UCSD-AML1 (cell line): ENCODE results near the gene RGSL1.

Source experiments
- DNase-seq: peaks from one replicate; lab custom pipeline; 2025; ENCODE audit not compliant: unreplicated experiment; lab: John Stamatoyannopoulos, UW

The RGSL1 gene

GRCh38 chr1:182533896-182534295 lies 84.0 kb downstream of the RGSL1 start:
- DNase-seq, result no peak

DNA sequence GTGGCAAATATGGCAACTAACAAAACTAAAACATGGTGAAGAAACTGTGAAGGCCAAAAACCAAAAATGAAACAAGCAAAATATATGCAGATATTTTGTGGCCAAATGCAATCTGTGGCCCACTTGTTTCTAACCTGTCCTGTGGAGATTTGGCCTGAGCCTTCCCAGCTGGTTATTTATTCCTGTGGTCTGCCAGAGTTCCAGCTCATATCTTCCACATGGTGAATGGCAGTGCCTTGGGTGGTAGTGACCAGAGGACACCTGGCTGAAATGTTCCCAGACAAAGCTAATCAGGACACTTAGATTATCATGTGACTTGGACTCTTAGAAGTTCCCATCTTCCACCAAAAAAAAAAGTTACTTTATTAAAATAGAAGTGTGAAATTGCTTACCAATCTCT lies 99.4 kb downstream of the RGSL1 start:
- no peak for DNase-seq

GRCh38 chr1:182549811-182550210 lies 99.9 kb downstream of the RGSL1 start:
- no peak for DNase-seq

GRCh38 chr1:182552527-182552926 lies 102.6 kb downstream of the RGSL1 start:
- no peak for DNase-seq

GRCh38 chr1:182555493-182555892 lies 105.5 kb downstream of the RGSL1 start:
- no peak for DNase-seq

DNA sequence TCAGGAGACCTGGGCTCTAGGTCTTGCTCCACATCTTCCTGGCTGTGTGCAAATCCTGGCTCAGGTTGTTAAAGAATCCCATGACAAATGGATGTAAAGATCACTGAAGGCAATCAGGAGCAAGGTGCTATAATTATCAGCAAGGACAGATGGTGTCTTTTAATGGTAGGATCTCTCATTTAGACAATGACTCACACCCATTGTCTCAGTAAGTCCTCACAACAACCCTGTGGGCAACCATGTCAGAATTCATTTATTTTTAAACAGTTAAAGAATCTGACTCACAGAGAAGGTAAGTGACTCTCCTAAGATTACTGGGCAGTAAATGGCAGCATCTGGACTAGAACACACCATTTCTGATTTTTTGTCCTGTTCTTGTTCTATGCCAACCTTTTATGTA lies 106.3 kb downstream of the RGSL1 start:
- no peak for DNase-seq

DNA sequence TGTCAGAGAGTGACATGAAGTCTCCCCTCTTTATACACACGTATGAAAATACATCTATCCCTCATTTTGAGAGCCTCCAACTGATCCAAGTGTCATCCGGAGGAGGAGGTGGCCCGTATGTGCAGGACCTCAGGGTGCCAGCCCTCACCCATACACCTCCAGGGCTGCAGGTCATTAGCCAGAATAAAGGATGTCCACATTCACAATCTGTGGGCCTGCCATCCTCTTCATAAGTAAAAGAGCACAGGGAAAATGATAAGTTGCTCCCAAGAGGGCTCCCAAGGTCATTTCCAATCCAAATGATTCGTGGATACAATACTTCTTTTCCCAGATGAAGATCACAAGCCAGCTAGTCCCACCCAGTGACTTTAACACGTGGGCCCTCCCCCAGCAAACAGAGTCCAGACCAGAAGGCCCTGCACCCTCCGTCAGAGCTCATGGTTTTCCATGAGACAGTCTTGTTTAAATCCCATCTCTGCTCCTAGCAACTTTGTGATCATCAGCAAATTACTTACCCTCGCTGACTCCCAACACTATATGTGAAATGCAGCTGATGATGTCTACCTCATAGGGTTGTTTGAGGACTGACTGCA lies 110.5 kb downstream of the RGSL1 start:
- DNase-seq, result no peak

GRCh38 chr1:182561456-182561855 lies 111.5 kb downstream of the RGSL1 start:
- DNase-seq, result no peak

GRCh38 chr1:182563095-182563494 lies 113.1 kb downstream of the RGSL1 start:
- no peak for DNase-seq

DNA sequence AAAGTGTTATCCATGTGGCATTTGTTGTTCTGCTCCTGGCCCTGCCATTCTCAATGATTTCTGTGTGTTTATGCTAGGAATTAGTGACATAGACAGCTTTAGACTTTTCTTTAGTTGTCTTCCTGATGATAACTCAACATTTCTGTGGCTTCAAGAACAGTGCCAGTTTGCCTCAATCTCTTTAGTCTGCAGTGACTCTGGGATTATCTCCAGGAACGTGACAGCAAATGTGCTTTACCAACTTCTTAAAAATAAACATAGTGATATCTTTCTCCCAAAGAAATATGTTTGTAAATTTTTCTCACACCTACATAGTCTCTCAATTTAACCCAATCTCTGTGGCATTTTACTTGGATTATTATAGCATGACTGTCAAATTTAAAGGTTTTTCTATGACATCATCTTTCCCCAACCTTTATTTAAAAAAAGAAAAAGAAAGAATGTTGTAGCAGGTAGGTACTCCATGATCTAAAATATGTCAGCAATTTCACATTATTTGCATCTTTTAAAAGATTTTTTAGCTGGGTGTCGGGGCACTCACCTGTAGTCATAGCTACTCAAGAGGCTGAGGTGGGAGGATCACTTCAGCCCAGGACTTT lies 114.6 kb downstream of the RGSL1 start:
- DNase-seq, result no peak

GRCh38 chr1:182565537-182565936 lies 115.6 kb downstream of the RGSL1 start:
- no peak for DNase-seq

DNA sequence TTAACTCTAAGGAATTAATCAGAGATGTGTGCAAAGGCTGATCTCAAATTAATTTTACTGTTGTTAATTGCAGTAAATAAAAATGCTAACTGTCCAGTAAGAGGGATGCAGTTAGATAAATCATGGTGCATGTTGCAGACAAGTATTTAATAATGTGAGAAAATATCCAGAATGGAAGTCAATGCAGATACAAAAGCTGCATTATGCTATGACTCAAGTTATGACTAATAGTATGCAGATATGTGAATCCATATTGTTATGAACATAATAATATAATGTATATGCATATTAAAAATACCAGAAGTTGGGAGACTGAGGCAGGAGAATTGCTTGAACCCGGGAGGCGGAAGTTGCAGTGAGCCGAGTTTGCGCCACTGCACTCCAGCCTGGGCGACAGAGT lies 117.7 kb downstream of the RGSL1 start:
- no peak for DNase-seq

GRCh38 chr1:182568647-182569284 lies 118.8 kb downstream of the RGSL1 start:
- DNase-seq, result no peak

GRCh38 chr1:182569939-182570610 lies 120.1 kb downstream of the RGSL1 start:
- no peak for DNase-seq

DNA sequence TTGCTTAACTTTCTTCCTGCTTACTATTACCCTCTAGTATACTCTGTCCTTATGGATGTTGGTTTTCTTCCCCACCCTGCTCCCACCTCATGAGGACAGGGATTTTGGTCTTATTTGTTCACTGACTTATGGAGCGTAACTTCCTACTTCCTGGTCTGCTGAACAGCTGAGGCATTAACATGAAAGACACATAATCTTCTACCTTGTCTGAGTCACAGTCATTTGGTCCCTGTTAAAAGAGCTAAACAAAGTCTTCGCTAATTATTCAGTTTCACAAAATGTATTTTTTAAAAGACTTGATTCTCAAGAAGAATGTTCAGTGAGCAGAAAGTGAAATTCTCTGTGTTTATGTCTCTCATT lies 120.6 kb downstream of the RGSL1 start:
- DNase-seq, result no peak

- DNase-seq, result no peak
Observed at GRCh38 chr1:182574156-182574555, 124.2 kb downstream of the RGSL1 start.

- DNase-seq, result no peak
Observed at GRCh38 chr1:182575540-182576149, 125.7 kb downstream of the RGSL1 start.

GRCh38 chr1:182580736-182581135 lies 130.8 kb downstream of the RGSL1 start:
- DNase-seq, result no peak

- DNase-seq, result no peak
Observed at GRCh38 chr1:182584746-182585145, 134.8 kb downstream of the RGSL1 start.

DNA sequence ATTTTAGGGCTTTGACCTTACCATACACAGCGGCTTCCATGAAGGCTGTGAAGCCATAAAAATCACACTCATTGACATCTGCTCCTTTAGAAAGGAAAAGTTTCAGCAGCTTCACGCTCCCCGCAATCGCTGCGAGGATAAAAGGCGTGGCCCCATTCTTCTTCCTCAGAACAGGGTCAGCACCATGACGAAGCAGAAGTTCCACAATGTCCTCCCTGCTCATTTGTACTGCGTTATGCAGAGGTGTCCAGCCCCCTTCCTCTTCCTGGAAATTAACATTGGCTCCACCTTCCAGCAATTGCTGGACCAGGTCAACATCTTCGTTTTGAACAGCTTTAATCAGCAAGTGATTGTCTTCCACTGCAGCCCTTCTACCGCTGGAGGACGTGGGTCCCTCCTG lies 136.4 kb downstream of the RGSL1 start:
- DNase-seq, result no peak

DNA sequence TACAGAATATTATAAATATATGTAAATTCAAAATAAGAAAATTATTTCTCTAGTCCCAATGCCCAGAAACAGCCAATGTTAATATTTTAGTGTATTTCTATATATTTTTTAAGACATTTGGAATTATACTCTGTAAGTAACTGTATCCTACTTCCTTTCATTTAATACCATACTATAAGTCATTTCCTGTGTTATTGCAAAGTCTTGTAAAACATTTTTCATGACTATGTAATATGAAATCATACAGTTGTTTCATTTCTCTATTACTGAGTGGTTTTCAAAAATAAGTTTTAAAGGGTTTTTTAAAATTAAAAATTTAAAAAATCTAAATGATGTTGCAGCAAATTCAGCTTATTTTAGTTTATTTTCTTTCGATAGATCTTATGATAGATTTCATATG lies 137.1 kb downstream of the RGSL1 start:
- DNase-seq, result no peak
